ENCODE results near the gene OSBPL7.

DNA sequence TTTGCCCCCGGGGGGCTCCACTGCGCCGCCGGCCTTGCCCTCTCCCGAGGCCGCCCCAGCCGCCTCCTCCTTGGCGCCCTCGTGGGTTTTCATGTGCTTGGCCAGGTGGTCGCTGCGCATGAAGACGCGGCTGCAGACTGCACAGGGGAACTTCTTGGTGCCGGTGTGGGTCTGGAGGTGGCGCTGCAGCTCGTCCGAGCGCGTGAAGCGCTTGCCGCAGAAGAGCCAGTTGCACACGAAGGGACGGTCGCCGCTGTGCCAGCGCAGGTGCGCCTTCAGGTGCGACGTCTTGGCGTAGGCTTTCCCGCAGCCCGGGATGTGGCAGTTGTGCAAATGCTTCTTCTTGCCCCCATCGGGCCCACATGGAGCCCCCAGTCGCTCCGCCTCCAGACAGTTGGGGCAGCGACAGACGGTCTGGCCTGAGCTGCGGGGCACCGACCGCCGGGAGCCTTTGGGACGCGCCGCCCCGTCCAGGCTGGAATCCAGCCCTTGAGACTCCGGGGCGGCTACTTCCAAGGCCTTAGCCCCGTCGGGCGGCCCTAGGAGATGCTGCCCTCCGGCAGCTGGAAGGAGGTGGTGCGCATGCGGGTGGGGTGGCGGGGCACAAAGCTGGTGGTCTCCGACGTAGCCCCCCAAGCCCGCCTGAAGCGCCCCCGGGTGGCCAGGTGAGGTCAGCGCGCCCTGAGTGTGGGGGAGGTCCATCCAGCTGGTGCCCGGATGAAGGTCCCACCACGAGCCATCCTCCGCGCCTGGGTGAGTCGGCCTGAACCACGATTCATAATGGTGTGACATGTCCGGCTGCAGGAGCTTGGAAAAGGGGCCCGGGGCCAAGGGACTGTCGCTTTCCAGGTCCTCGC is 26.0 kb upstream of the OSBPL7 start:
- TF ChIP-seq, protein P1, sequence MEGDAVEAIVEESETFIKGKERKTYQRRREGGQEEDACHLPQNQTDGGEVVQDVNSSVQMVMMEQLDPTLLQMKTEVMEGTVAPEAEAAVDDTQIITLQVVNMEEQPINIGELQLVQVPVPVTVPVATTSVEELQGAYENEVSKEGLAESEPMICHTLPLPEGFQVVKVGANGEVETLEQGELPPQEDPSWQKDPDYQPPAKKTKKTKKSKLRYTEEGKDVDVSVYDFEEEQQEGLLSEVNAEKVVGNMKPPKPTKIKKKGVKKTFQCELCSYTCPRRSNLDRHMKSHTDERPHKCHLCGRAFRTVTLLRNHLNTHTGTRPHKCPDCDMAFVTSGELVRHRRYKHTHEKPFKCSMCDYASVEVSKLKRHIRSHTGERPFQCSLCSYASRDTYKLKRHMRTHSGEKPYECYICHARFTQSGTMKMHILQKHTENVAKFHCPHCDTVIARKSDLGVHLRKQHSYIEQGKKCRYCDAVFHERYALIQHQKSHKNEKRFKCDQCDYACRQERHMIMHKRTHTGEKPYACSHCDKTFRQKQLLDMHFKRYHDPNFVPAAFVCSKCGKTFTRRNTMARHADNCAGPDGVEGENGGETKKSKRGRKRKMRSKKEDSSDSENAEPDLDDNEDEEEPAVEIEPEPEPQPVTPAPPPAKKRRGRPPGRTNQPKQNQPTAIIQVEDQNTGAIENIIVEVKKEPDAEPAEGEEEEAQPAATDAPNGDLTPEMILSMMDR (IDR thresholded peaks at IDR 0.05; ENCODE audit: insufficient read depth, low read depth, low read length) = no peak
- TF ChIP-seq EZH2 (IDR thresholded peaks at IDR 0.05; ENCODE audit: insufficient read depth, low read length) = peak; percentile 87

All from astrocyte (in vitro differentiated cells and primary cell).